HG03460 (cell line): ENCODE data around the gene ZNF407.

Experiments
- ATAC-seq: cut with Tn5 transposase; IDR thresholded peaks from one replicate; pipeline ENCODE4 v1.9.1; 2021; ENCODE audit not compliant: unreplicated experiment

Gene ZNF407

GRCh38 chr18:75036917-75037688 lies 439.4 kb downstream of the ZNF407 start:
- ATAC-seq, result no peak

- ATAC-seq, result no peak
Observed at GRCh38 chr18:75037689-75037955, 440.0 kb downstream of the ZNF407 start.

- no peak for ATAC-seq
Observed at GRCh38 chr18:75041586-75041985, 443.9 kb downstream of the ZNF407 start.

- no peak for ATAC-seq
Observed at GRCh38 chr18:75043478-75043877, 445.8 kb downstream of the ZNF407 start.

- ATAC-seq, result no peak
Observed at GRCh38 chr18:75044296-75044695, 446.6 kb downstream of the ZNF407 start.

GRCh38 chr18:75044791-75045190 lies 447.1 kb downstream of the ZNF407 start:
- no peak for ATAC-seq

GRCh38 chr18:75045272-75045671 lies 447.6 kb downstream of the ZNF407 start:
- no peak for ATAC-seq

- ATAC-seq, result no peak
Observed at GRCh38 chr18:75047240-75047961, 449.7 kb downstream of the ZNF407 start.

GRCh38 chr18:75048776-75049454 lies 451.2 kb downstream of the ZNF407 start:
- no peak for ATAC-seq

- ATAC-seq, result no peak
Observed at GRCh38 chr18:75049455-75049789, 451.8 kb downstream of the ZNF407 start.

- no peak for ATAC-seq
Observed at GRCh38 chr18:75051757-75052156, 454.1 kb downstream of the ZNF407 start.

- ATAC-seq, result no peak
Observed at GRCh38 chr18:75052475-75052874, 454.8 kb downstream of the ZNF407 start.

GRCh38 chr18:75053028-75053629 lies 455.5 kb downstream of the ZNF407 start:
- no peak for ATAC-seq

GRCh38 chr18:75054046-75054445 lies 456.4 kb downstream of the ZNF407 start:
- ATAC-seq, result no peak

- ATAC-seq, result no peak
Observed at GRCh38 chr18:75054611-75055010, 456.9 kb downstream of the ZNF407 start.

GRCh38 chr18:75057169-75057960 lies 459.7 kb downstream of the ZNF407 start:
- ATAC-seq, result no peak

- no peak for ATAC-seq
Observed at GRCh38 chr18:75060185-75060584, 462.5 kb downstream of the ZNF407 start.

GRCh38 chr18:75062297-75062886 lies 464.7 kb downstream of the ZNF407 start:
- no peak for ATAC-seq

GRCh38 chr18:75063196-75063595 lies 465.5 kb downstream of the ZNF407 start:
- ATAC-seq, result no peak

- no peak for ATAC-seq
Observed at GRCh38 chr18:75063615-75064512, 466.2 kb downstream of the ZNF407 start.
